SU-DHL-6 (cell line): ENCODE results near the gene ANKRD42.

Experiments
- CTCF ChIP-seq: fragments of 200-600 bp; sonication (generic); IDR thresholded peaks from one replicate; pipeline ENCODE4 v1.5.1; 2017; ENCODE audit warnings: antibody characterized with exemption, mild to moderate bottlenecking, low read length, moderate library complexity; ENCODE audit not compliant: insufficient read depth, poor library complexity, severe bottlenecking
- EZH2phosphoT487 ChIP-seq: fragments of 200-600 bp; sonication (generic), shearing (Covaris generic); conservative IDR thresholded peaks from 2 replicates; pipeline ENCODE4 v1.6.1; 2018; ENCODE audit warnings: mild to moderate bottlenecking, antibody characterized with exemption, low read length, moderate library complexity, mixed read lengths

GRCh38 chr11:83158357-83158786 is 35.1 kb upstream of the ANKRD42 start:
- TF ChIP-seq CTCF: no peak
- no peak for TF ChIP-seq EZH2phosphoT487
